ENCODE results near the gene FBRSL1. TPM values are rescaled to one million over a fixed set of nuclear protein-coding genes. Genes with fewer than 3 reads are reported as not detected.

The FBRSL1 gene
- total RNA-seq, 4 donors from 2014 or later: 5.9 to 16.0 (median 9.4) TPM

DNA sequence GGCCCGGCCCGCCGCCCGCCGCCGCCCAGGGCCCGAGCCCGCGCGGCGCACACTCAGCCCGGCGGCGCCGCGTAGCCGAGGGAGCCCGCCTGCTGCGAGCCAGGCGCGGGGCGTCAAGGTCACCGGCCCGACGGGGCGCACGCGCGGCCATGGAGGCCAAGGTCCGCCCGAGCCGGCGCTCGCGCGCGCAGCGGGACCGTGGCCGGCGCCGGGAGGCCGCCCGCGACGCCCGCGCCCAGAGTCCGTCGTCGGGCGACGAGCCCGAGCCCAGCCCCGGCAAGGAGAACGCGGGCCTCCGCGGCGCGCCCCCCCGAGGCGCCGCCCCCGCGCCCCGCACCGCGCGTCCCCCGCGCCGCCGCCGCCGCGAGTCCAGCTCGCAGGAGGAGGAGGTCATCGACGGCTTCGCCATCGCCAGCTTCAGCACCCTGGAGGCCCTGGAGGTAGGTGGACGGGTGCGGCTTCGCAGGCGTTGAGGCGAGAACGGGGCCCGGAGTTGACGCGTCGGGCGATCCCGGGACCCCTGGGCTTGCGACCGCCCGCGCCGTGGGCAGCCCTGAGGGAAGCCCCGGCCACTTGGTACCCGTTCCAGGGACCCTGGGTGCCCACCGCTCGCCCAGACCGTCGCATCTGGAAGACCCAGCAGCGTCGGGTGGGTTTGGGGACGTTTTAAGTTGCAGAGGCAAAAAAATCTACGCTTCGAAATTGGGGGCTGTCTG lies 629 bp downstream of the FBRSL1 start:
- DNase-seq (ENCODE audit: low spot score): no peak
- ATAC-seq (ENCODE audit: low FRiP score): peak; percentile 1
- TF ChIP-seq, protein P1, sequence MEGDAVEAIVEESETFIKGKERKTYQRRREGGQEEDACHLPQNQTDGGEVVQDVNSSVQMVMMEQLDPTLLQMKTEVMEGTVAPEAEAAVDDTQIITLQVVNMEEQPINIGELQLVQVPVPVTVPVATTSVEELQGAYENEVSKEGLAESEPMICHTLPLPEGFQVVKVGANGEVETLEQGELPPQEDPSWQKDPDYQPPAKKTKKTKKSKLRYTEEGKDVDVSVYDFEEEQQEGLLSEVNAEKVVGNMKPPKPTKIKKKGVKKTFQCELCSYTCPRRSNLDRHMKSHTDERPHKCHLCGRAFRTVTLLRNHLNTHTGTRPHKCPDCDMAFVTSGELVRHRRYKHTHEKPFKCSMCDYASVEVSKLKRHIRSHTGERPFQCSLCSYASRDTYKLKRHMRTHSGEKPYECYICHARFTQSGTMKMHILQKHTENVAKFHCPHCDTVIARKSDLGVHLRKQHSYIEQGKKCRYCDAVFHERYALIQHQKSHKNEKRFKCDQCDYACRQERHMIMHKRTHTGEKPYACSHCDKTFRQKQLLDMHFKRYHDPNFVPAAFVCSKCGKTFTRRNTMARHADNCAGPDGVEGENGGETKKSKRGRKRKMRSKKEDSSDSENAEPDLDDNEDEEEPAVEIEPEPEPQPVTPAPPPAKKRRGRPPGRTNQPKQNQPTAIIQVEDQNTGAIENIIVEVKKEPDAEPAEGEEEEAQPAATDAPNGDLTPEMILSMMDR (IDR thresholded peaks at IDR 0.05): no peak

DNA sequence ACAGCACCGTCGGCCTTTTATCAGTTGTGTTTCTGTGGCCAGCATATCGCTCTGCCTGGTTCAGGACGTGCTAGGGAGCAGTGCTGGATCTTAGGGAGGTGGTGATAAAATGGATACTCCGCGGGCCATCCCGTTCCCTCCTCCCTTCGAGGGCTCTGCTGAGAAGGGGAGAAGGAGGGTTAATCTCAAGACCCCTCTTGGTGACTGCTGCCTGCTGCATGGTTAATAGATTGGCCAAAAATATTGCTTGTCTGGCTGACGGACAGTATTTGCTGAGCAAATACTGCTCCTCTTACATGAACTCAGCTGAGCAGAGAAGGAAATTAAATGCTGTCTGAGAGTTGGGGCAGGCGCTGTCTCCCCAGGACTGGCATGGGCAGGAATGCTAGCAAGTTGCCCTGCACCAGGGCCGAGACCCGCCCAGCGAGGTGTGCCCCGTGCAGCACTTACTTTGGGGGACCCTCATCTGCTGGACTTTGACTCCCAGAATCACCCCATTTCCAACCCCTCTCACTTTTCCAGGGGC lies 1.2 kb downstream of the FBRSL1 start:
- ATAC-seq (ENCODE audit: low FRiP score): no peak
- no peak for DNase-seq (ENCODE audit: low spot score)
- TF ChIP-seq, protein P1 (IDR thresholded peaks at IDR 0.05): no peak

DNA sequence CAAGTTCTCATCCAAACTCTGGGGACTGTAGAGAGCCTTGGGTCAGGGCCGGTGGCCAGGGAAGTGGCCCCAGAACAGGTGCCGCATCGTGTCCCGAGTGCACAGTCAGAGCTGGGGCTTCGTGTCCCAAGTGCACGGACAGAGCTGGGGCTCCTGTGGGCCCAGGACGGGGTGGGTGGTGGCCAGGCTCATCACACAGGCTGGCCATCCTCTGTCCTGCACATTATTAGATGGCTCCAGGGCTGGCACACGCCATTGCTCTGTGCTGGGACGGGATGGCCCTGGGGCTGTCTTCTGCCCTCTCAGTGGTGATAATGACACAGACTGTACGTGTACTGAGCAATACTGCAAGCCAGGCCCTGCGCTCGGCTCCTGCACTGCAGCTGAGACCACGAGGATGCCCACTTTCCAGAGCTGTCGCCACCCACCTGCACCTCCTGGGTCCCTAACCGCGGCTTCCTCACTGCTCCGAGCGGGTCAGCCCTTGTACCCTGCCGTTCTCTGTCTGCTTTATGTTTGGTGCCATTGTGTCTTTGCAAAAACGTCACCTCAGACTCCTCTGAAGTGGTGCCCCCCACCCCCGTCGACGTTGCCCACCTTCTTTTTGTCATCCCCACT lies 1.9 kb downstream of the FBRSL1 start:
- ATAC-seq (ENCODE audit: low FRiP score): no peak

DNA sequence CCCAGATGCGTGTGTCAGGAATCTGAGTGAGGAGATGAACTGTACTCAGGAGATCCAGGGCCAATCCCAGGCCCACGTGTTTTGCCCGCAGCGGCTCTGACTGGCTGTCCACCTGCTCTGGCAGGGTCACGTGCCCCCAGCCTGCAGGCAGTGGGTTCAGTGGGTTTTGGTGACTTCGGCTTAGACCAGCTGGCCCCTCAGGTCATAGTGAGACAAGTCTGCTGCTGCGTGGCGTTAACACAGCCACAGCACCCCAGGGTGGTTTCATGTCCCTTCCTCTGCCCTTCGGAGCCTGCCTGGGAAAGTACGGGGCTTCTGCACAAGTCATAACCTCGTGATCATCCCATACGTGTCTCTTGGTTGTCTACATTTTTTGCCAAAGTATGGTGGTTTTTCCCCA lies 2.6 kb downstream of the FBRSL1 start:
- ATAC-seq (ENCODE audit: low FRiP score) (no peak), DNase-seq (ENCODE audit: low spot score) (no peak)
- TF ChIP-seq, protein P1 (IDR thresholded peaks at IDR 0.05): no peak

More for the DNA sequence above, 1.9 kb downstream of the FBRSL1 start:
- no peak for DNase-seq (ENCODE audit: low spot score)
- TF ChIP-seq, protein P1 (IDR thresholded peaks at IDR 0.05): no peak

DNA sequence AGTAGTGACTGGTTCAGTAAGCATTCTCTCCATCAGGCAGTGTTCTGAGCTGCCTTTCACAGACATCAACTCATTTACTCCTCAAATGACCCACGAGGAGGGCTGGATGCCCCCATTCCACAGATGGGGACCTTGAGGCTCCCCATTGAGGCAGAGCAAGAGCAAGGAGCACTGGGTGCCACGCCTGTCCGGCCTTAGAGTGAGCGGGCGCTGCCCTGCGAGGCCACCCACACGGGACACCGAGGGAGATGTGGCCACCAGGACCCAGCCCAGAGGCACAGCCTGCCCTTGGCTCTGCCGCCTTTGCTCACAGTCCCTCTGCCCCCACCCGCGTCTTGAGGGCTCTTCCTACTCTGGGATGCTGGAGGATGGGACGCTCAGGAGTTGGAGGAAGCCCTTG lies 3.0 kb downstream of the FBRSL1 start:
- TF ChIP-seq, protein P1 (IDR thresholded peaks at IDR 0.05): no peak
- ATAC-seq (ENCODE audit: low FRiP score): no peak

DNA sequence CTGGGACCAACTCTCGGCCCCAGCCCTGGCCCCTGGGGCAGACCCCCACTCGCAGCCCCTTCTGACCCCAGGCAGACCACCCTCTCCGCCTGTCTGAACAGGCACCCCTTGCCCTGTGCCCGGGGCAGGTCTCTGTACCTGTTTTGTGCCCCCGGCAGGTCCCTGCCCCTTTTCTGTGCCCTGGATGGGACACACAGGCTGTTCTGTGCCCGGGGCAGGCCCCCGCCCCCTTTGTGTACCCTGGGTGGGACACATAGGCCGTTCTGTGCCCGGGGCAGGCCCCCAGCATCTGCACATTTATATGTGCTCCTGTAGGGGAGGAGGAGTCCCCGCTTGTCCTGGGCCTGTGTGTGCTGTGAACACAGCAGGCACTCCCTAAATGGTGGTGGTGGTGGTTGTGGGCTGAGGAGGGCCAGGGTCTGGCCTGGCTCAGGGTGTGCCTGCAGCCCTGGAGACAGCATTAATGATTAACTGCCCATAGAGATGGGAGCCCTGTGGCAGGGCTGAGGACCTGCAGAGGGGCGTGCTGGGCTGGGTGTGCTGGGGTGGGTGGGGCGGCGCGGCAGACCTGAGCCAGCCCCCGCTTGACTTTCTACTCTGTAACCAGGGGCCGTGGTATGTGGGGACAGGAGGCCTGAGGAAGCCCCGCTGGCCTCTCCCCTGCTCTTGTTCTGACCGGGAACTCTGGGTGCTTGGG lies 3.7 kb downstream of the FBRSL1 start:
- TF ChIP-seq, protein P1 (IDR thresholded peaks at IDR 0.05): no peak
- no peak for DNase-seq (ENCODE audit: low spot score)
- no peak for ATAC-seq (ENCODE audit: low FRiP score)

More for the DNA sequence above, 3.0 kb downstream of the FBRSL1 start:
- no peak for DNase-seq (ENCODE audit: low spot score)
